SK-N-SH treated with all-trans-retinoic acid at 6 μM for 48 hours (cell line): Measurements from ENCODE around the gene SIRPB2.

Experiments
- SNAI2 ChIP-seq: fragments of 250-450 bp; sonication (Bioruptor Pico); IDR thresholded peaks from 2 replicates; pipeline ENCODE4 v1.5.0; 2020; ENCODE audit warnings: mild to moderate bottlenecking, moderate library complexity
- TF ChIP-seq, protein P1 (sequence below): fragments of 250-450 bp; sonication (Bioruptor Pico); IDR thresholded peaks from 2 replicates; pipeline ENCODE4 v1.8.0; 2020; ENCODE audit warnings: mild to moderate bottlenecking, moderate library complexity, borderline replicate concordance

DNA sequence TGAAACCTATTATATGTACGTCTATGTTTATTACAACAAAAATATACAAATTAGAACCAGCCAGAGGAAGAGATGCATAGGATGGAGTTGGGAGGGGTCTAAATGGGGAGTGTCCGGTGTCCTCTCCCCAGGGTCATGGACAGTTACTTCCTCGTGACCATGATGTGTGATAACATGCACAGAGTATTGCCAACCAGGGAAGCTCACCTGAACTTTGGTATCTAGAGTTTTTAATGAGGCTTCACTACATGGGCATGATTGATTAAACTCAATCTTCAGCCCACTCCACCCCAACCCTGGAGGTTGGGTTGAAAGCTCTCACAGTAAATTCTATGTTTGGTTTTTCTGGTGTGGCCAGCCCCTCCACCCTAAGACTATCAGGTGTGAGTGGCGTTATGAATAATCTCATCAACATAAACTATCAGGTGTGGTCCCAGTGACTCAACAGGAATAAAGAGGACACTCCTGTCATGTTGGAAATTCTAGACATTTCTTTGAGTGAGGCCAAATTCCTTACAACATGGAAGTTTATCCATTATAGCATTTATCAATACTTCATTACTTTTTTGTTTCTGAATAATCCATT is 62.0 kb downstream of the SIRPB2 start:
- TF ChIP-seq, protein P1, sequence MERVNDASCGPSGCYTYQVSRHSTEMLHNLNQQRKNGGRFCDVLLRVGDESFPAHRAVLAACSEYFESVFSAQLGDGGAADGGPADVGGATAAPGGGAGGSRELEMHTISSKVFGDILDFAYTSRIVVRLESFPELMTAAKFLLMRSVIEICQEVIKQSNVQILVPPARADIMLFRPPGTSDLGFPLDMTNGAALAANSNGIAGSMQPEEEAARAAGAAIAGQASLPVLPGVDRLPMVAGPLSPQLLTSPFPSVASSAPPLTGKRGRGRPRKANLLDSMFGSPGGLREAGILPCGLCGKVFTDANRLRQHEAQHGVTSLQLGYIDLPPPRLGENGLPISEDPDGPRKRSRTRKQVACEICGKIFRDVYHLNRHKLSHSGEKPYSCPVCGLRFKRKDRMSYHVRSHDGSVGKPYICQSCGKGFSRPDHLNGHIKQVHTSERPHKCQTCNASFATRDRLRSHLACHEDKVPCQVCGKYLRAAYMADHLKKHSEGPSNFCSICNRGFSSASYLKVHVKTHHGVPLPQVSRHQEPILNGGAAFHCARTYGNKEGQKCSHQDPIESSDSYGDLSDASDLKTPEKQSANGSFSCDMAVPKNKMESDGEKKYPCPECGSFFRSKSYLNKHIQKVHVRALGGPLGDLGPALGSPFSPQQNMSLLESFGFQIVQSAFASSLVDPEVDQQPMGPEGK (CRISPR knock-in tag), result no peak
- no peak for TF ChIP-seq SNAI2 (CRISPR knock-in tag)
